Lower leg skin (tissue), 3 donors: ENCODE data around the gene RAB11FIP3.

Source experiments
- POLR2A ChIP-seq, 2 donors: fragments of 450-650 bp; IDR thresholded peaks; one replicate each; pipeline ENCODE4 v1.6.1; 2016 to 2017; ENCODE audit warnings: antibody characterized with exemption in 2 of 2, mild to moderate bottlenecking in 1 of 2, moderate library complexity in 1 of 2
- TF ChIP-seq, protein P1 (sequence below), 3 donors: fragments of 450-650 bp; IDR thresholded peaks; one replicate each; pipeline ENCODE4 v1.5.1; 2016; ENCODE audit warnings: antibody characterized with exemption in 3 of 3, mild to moderate bottlenecking in 3 of 3, moderate library complexity in 2 of 3

DNA sequence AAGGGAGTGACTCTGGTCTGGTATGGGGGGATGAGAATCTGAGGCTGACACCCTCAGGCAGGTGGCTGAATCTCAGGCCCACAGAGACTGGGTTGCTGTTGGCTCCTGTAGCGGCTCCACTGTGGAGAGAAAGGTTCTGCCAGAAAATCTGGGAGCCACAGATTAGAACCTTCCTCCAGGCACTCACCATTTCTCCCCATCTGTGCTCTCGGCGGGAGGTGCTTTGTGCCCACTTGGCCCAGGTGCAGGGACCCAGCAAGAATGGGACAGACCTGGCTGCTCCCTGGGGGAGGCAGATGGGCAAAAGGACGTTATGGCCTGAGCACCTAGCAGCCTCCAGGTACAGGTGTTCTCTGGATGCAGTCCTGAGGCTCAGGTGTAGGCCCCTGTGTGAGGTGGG, 20.1 kb downstream of the RAB11FIP3 start:
- TF ChIP-seq, protein P1, sequence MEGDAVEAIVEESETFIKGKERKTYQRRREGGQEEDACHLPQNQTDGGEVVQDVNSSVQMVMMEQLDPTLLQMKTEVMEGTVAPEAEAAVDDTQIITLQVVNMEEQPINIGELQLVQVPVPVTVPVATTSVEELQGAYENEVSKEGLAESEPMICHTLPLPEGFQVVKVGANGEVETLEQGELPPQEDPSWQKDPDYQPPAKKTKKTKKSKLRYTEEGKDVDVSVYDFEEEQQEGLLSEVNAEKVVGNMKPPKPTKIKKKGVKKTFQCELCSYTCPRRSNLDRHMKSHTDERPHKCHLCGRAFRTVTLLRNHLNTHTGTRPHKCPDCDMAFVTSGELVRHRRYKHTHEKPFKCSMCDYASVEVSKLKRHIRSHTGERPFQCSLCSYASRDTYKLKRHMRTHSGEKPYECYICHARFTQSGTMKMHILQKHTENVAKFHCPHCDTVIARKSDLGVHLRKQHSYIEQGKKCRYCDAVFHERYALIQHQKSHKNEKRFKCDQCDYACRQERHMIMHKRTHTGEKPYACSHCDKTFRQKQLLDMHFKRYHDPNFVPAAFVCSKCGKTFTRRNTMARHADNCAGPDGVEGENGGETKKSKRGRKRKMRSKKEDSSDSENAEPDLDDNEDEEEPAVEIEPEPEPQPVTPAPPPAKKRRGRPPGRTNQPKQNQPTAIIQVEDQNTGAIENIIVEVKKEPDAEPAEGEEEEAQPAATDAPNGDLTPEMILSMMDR (IDR thresholded peaks at IDR 0.05): no peak
- TF ChIP-seq POLR2A (IDR thresholded peaks at IDR 0.05): no peak
